ENCODE measurements around the gene WDR55.
A peak's percentile ranks its signal among the peaks of the same experiment; 100 is the strongest.
"Not testable (repeated sequence)": the region's sequence is repeated elsewhere in the genome, so short reads cannot be mapped to it uniquely, and the experiment has no call there.

The WDR55 gene

DNA sequence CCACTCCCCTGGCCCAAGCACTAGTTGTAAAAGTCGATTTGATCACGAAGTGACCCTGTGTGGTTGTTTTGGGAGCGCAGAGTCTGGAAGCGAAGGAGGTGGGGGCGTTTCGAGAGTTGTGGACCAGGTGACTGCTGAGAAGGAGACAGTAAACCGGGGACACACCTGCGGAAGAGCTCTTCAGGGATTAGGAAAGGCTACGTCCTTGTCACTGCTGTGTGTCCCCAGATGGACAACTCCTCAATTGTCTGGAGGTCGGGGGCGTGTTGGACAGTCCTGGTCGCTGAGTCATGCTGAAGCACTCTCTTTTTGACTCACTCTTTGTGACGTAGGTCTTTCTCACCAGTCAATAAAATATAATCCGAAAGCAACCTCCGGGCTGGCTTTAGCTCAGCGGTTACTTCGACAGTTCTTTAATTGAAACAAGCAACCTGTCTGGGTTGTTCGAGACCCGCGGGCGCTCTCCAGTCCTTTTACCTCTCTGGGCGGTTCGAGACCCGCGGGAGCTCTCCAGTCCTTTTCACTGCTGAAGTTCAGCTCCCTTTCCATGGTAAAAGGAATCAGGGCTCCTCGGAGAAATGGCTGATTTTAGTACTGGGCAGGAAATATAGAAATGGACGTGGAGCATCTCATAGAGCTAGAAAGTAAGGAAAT, 46.3 kb downstream of the WDR55 start:
- H3K36me3 ChIP-seq (replicated peaks; ENCODE audit: low read depth, low read length): peaks cover 5% of the 10 kb centered on the region
- no peaks in the 10 kb centered on the region for H4K20me1 ChIP-seq (ENCODE audit: insufficient read depth, low read length)
- H3K79me2 ChIP-seq (ENCODE audit: low read length): no peaks in the 10 kb centered on the region
- peak overlapping the region; percentile 96 for H3K4me3 ChIP-seq (ENCODE audit: low read length)
- peak overlapping the region; percentile 84 for H3K4me2 ChIP-seq (ENCODE audit: low read length)
- no peaks in the 10 kb centered on the region; the same call in 1 of the 2 replicates for H3K4me1 ChIP-seq (ENCODE audit: low read length)
- H3K9ac ChIP-seq (ENCODE audit: low read length): peak overlapping the region; percentile 68
- peak overlapping the region; percentile 84 for H2AFZ ChIP-seq (ENCODE audit: low read depth, low read length)
- peak overlapping the region; percentile 79 for H3K27ac ChIP-seq (ENCODE audit: low read length)
- no peaks in the 10 kb centered on the region for H3K9me3 ChIP-seq (ENCODE audit: insufficient read depth, low read length)
- TF ChIP-seq, protein P1, sequence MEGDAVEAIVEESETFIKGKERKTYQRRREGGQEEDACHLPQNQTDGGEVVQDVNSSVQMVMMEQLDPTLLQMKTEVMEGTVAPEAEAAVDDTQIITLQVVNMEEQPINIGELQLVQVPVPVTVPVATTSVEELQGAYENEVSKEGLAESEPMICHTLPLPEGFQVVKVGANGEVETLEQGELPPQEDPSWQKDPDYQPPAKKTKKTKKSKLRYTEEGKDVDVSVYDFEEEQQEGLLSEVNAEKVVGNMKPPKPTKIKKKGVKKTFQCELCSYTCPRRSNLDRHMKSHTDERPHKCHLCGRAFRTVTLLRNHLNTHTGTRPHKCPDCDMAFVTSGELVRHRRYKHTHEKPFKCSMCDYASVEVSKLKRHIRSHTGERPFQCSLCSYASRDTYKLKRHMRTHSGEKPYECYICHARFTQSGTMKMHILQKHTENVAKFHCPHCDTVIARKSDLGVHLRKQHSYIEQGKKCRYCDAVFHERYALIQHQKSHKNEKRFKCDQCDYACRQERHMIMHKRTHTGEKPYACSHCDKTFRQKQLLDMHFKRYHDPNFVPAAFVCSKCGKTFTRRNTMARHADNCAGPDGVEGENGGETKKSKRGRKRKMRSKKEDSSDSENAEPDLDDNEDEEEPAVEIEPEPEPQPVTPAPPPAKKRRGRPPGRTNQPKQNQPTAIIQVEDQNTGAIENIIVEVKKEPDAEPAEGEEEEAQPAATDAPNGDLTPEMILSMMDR (IDR thresholded peaks at IDR 0.05; ENCODE audit: low read depth, low read length): no peak
- no peak for TF ChIP-seq EZH2phosphoT487 (IDR thresholded peaks at IDR 0.05; ENCODE audit: low read depth)
- H3K27me3 ChIP-seq (ENCODE audit: low read depth, low read length): no peaks in the 10 kb centered on the region

DNA sequence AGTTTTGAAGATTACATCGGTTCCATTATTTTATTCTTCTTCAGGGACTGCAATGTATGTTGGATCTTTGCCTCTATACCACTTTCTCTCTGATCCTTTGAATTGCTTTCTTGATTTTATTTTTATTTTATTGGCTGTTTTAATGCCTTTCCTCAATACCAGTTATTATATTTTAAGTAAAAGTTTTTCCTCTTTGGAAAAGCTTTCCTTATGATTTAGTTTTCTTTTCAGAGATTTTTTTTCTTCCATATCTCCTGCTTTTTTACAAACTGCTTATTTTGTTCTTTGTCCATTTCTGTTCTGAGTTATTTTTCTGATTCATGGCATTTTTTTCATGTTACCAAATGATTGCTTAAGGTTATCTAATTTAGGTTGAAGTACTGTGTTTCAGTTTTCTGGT, 47.1 kb downstream of the WDR55 start:
- Histone ChIP-seq H2AFZ (ENCODE audit: low read depth, low read length) (no peak overlapping the region), H3K36me3 (replicated peaks; ENCODE audit: low read depth, low read length) (peaks cover 3% of the 10 kb centered on the region), H4K20me1 (ENCODE audit: insufficient read depth, low read length) (no peaks in the 10 kb centered on the region), H3K4me1 (ENCODE audit: low read length) (no peaks in the 10 kb centered on the region; the same call in 1 of the 2 replicates), H3K4me2 (ENCODE audit: low read length) (peak overlapping the region; percentile 84), H3K79me2 (ENCODE audit: low read length) (no peaks in the 10 kb centered on the region), H3K9ac (ENCODE audit: low read length) (no peak overlapping the region), H3K27ac (ENCODE audit: low read length) (no peak overlapping the region), H3K27me3 (ENCODE audit: low read depth, low read length) (no peaks in the 10 kb centered on the region), H3K4me3 (ENCODE audit: low read length) (peak overlapping the region; percentile 96), H3K9me3 (ENCODE audit: insufficient read depth, low read length) (no peaks in the 10 kb centered on the region)
- no peak for TF ChIP-seq EZH2phosphoT487 (IDR thresholded peaks at IDR 0.05; ENCODE audit: low read depth)
- TF ChIP-seq, protein P1 (IDR thresholded peaks at IDR 0.05; ENCODE audit: low read depth, low read length): no peak

DNA sequence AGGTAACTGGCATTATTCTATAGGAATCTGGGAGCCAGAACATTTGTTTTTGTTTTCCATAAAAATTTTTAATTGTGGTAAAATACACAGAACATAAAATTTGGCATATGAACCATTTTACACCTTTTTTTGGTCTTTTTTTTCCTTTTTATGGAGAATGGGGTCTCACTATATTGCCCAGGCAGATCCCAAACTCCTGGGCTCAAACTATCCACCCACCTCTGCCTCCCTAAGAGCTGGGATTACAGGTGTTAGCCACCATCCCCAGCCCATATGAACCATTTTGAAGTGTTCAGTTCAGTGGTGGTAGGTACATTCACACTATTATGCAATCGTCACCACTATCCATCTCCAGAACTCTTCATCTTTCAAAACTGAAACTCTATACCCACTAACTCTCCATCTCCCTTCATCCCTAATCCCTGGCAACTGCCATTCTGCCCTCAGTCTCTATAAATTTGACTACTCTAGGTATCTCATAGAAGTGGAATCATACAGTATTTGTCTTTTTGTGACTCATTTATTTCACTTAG, 48.9 kb downstream of the WDR55 start:
- no peaks in the 10 kb centered on the region for H4K20me1 ChIP-seq (ENCODE audit: insufficient read depth, low read length)
- H3K4me2 ChIP-seq (ENCODE audit: low read length): no peak overlapping the region
- H3K27ac ChIP-seq (ENCODE audit: low read length): no peak overlapping the region
- no peaks in the 10 kb centered on the region for H3K36me3 ChIP-seq (replicated peaks; ENCODE audit: low read depth, low read length)
- H3K9ac ChIP-seq (ENCODE audit: low read length): no peak overlapping the region
- H2AFZ ChIP-seq (ENCODE audit: low read depth, low read length): no peak overlapping the region
- no peaks in the 10 kb centered on the region for H3K9me3 ChIP-seq (ENCODE audit: insufficient read depth, low read length)
- TF ChIP-seq, protein P1 (IDR thresholded peaks at IDR 0.05; ENCODE audit: low read depth, low read length): no peak
- TF ChIP-seq EZH2phosphoT487 (IDR thresholded peaks at IDR 0.05; ENCODE audit: low read depth): no peak
- no peaks in the 10 kb centered on the region for H3K79me2 ChIP-seq (ENCODE audit: low read length)
- H3K4me1 ChIP-seq (ENCODE audit: low read length): no peaks in the 10 kb centered on the region; the same call in 1 of the 2 replicates
- H3K27me3 ChIP-seq (ENCODE audit: low read depth, low read length): no peaks in the 10 kb centered on the region
- no peak overlapping the region for H3K4me3 ChIP-seq (ENCODE audit: low read length)

DNA sequence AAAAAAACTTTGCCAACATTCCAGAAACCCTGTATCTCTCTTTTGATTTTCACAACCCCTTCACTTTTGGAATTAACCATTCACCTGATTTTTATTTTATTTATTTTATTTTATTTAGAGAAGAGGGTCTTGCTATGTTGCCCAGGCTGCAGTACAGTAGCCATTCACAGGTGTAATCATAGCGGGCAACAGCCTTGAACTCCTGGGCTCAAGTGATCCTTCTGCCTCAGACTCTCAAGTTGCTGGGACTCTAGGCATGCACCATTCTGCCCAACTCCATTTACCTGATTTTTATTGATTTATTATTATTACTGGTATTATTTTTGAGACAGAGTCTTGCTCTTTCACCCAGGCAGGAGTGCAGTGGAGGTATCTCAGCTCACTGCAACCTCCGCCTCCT, 51.5 kb downstream of the WDR55 start:
- H3K27ac ChIP-seq (ENCODE audit: low read length); H3K4me2 ChIP-seq (ENCODE audit: low read length); H3K36me3 ChIP-seq (replicated peaks; ENCODE audit: low read depth, low read length); H3K9ac ChIP-seq (ENCODE audit: low read length); H3K27me3 ChIP-seq (ENCODE audit: low read depth, low read length); H4K20me1 ChIP-seq (ENCODE audit: insufficient read depth, low read length); H3K9me3 ChIP-seq (ENCODE audit: insufficient read depth, low read length); H2AFZ ChIP-seq (ENCODE audit: low read depth, low read length); H3K4me1 ChIP-seq (ENCODE audit: low read length); H3K79me2 ChIP-seq (ENCODE audit: low read length); H3K4me3 ChIP-seq (ENCODE audit: low read length): not testable (repeated sequence)
